Activated CD4-positive, alpha-beta T cell treated with anti-CD3 and anti-CD28 coated beads for 4 hours (primary cell): Measurements from ENCODE around the gene TRIM49B.
"Not testable (repeated sequence)": the region's sequence is repeated elsewhere in the genome, so short reads cannot be mapped to it uniquely, and the experiment has no call there.

Experiments used
- DNase-seq, 2 donors: peaks; one replicate each; pipeline ENCODE4 v3.0.0-alpha.2; 2020

Gene TRIM49B

GRCh38 chr11:49028523-49028922 is at the start of gene TRIM49B:
Gene TRIM49B, plus strand, starts transcription at chr11:49028823. Its CDS starts 2,777 bp downstream, at chr11:49031600.
- DNase-seq, result not testable (repeated sequence)

- not testable (repeated sequence) for DNase-seq
Measured at GRCh38 chr11:48983785-48984184, 44.8 kb upstream of the TRIM49B start, which contains the start of gene TRIM51G. Gene TRIM51G, minus strand, starts transcription at chr11:48983885. Its CDS starts 2,190 bp downstream, at chr11:48981695.

GRCh38 chr11:49048229-49048628 is 19.6 kb downstream of the TRIM49B start:
- DNase-seq, result not testable (repeated sequence)

GRCh38 chr11:49049821-49050220 is 21.2 kb downstream of the TRIM49B start:
- not testable (repeated sequence) for DNase-seq

- not testable (repeated sequence) for DNase-seq
Measured at GRCh38 chr11:49059012-49059411, 30.4 kb downstream of the TRIM49B start, which contains the start of gene TRIM64C. Gene TRIM64C, minus strand, starts transcription at chr11:49059112. Its CDS starts 0 bp downstream, at chr11:49059112.

- not testable (repeated sequence) for DNase-seq
Measured at GRCh38 chr11:49069897-49070296, 41.3 kb downstream of the TRIM49B start.
